ENCODE measurements around the gene KIF5C.

The KIF5C gene

DNA sequence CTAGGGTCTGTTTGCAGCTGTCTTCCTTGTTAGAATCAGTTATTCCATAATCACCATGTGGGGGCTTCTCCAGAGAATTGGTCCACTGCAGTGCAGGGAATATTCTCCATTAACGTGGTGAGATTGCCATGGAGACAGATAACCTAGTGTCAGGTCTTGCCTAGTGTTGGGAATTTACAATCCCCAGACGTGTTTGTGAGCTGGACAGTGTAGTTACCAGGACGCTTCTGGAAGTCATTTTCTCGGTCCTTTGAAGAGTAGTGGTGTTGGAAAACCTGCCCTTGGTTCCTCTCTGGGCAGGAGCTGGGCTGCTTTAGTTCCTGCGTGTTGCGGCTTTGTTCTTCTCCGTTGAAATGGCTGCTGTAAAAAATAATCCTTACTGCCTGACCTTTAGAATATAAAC lies 94.6 kb downstream of the KIF5C start:
- no peak for TF ChIP-seq POLR2AphosphoS5 (IDR thresholded peaks at IDR 0.05; ENCODE audit: low read depth)
- TF ChIP-seq, protein P1, sequence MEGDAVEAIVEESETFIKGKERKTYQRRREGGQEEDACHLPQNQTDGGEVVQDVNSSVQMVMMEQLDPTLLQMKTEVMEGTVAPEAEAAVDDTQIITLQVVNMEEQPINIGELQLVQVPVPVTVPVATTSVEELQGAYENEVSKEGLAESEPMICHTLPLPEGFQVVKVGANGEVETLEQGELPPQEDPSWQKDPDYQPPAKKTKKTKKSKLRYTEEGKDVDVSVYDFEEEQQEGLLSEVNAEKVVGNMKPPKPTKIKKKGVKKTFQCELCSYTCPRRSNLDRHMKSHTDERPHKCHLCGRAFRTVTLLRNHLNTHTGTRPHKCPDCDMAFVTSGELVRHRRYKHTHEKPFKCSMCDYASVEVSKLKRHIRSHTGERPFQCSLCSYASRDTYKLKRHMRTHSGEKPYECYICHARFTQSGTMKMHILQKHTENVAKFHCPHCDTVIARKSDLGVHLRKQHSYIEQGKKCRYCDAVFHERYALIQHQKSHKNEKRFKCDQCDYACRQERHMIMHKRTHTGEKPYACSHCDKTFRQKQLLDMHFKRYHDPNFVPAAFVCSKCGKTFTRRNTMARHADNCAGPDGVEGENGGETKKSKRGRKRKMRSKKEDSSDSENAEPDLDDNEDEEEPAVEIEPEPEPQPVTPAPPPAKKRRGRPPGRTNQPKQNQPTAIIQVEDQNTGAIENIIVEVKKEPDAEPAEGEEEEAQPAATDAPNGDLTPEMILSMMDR (IDR thresholded peaks at IDR 0.05; ENCODE audit: insufficient read depth, low read length): no peak
- TF ChIP-seq GABPA (IDR thresholded peaks at IDR 0.05; ENCODE audit: low read depth): no peak
- TF ChIP-seq SPI1 (IDR thresholded peaks at IDR 0.05; ENCODE audit: borderline replicate concordance, low read depth): no peak
- TF ChIP-seq REST (IDR thresholded peaks at IDR 0.05; ENCODE audit: insufficient replicate concordance, low read depth): no peak
- H3K27me3 ChIP-seq (ENCODE audit: insufficient read depth, poor library complexity, severe bottlenecking): no peaks in the 10 kb centered on the region
- DNase-seq (ENCODE audit: low read depth in 1 of 2, low spot score in 1 of 2): no peak
- no peak overlapping the region for H3K4me3 ChIP-seq (replicated peaks; ENCODE audit: insufficient read depth, low read length)
- no peak overlapping the region for H3K27ac ChIP-seq (replicated peaks)

- DNase-seq (ENCODE audit: low read depth in 1 of 2, low spot score in 1 of 2): no peak
- TF ChIP-seq REST (IDR thresholded peaks at IDR 0.05; ENCODE audit: insufficient replicate concordance, low read depth): no peak
- no peak for TF ChIP-seq SPI1 (IDR thresholded peaks at IDR 0.05; ENCODE audit: borderline replicate concordance, low read depth)
- TF ChIP-seq GABPA (IDR thresholded peaks at IDR 0.05; ENCODE audit: low read depth): no peak
- H3K27me3 ChIP-seq (ENCODE audit: insufficient read depth, poor library complexity, severe bottlenecking): no peaks in the 10 kb centered on the region
- H3K27ac ChIP-seq (replicated peaks): no peak overlapping the region
- no peak overlapping the region for H3K4me3 ChIP-seq (replicated peaks; ENCODE audit: insufficient read depth, low read length)
Measured at GRCh38 chr2:148970385-148970784, 95.4 kb downstream of the KIF5C start.

DNA sequence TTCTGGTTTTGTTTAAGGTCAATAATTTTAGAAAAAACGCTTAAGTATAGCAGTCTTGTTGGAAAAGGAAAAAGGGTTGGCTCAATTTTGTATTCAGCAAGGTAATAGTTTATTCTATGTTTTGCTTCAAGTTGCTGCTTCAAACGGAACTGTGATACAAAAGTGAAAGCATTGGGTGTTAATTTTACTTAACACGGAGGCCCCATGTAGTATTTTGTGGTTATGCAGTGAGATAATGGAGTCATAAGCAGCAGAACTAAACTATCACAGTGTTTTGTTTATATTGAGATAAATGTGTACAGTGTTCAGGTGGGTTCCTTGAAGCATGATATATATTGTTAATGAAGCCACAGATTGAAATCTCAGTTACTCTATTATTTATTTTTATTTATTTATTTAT lies 96.5 kb downstream of the KIF5C start:
- no peak for DNase-seq (ENCODE audit: low read depth in 1 of 2, low spot score in 1 of 2)
- H3K4me3 ChIP-seq (replicated peaks; ENCODE audit: insufficient read depth, low read length): no peak overlapping the region
- H3K27ac ChIP-seq (replicated peaks): no peak overlapping the region; the same call in 1 of the 2 replicates
- TF ChIP-seq REST (IDR thresholded peaks at IDR 0.05; ENCODE audit: insufficient replicate concordance, low read depth): no peak
- no peak for TF ChIP-seq SPI1 (IDR thresholded peaks at IDR 0.05; ENCODE audit: borderline replicate concordance, low read depth)
- no peak for TF ChIP-seq POLR2AphosphoS5 (IDR thresholded peaks at IDR 0.05; ENCODE audit: low read depth)
- no peak for TF ChIP-seq GABPA (IDR thresholded peaks at IDR 0.05; ENCODE audit: low read depth)
- TF ChIP-seq, protein P1 (IDR thresholded peaks at IDR 0.05; ENCODE audit: insufficient read depth, low read length): no peak
- H3K27me3 ChIP-seq (ENCODE audit: insufficient read depth, poor library complexity, severe bottlenecking): no peaks in the 10 kb centered on the region
